ENCODE results near the gene PRKAG2.

Gene PRKAG2

DNA sequence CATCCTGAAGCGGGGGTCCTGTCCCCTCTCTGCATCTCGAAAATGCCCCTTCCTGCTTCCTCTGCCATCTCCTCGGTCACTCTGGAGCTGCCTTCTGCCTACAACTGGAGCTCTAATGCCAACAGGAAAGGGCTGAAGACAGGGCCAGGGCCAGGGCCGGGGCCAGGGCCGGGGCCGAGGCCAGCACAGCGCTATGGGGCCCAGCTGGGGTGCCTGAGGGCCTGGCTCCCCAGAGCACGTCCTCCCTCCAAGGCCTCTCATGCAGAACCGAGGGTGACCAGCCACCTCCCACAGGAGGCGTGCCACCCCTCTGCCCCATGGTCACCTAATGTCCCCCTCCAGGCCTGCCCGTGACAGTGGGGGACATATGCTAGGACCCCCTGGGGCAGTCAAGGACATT is 155.7 kb downstream of the PRKAG2 start:
- no peak for DNase-seq

DNA sequence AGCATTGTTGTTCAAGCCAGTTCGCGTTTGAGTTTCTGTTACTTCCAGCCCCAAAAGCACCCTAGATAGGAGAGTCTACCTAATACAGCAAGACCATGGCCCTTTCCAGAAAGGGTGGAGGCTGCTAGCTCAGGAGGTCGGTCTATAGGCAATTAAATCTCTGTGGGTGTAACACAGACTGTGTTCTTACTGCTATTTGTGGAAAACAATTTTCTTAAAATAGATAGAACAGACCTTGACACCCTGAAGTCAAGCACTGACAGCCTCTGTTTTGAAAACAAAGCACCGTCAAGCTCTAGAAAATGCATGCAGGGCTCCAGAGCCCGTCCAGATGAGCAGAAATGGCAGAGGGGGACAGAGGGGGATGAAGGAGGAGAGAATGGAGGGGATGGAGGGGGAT is 156.6 kb downstream of the PRKAG2 start:
- DNase-seq, result no peak

DNA sequence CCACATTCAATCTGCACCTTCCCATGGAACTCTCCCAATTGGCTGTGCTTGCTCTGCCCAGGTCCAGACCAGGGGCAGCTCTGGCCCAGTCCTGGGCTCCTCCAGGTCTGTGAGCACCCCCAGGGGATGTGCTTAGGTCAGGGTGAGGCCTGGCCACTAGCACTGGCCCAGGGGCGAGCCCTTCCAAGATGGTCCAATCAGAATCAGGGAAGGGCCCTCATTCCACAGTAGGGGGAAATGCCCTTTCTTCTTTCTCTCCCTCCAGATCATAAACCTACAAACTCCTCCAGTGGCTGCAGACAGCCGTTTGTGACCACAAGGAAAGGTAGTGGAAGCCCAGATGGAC is 157.0 kb downstream of the PRKAG2 start:
- no peak for DNase-seq

DNA sequence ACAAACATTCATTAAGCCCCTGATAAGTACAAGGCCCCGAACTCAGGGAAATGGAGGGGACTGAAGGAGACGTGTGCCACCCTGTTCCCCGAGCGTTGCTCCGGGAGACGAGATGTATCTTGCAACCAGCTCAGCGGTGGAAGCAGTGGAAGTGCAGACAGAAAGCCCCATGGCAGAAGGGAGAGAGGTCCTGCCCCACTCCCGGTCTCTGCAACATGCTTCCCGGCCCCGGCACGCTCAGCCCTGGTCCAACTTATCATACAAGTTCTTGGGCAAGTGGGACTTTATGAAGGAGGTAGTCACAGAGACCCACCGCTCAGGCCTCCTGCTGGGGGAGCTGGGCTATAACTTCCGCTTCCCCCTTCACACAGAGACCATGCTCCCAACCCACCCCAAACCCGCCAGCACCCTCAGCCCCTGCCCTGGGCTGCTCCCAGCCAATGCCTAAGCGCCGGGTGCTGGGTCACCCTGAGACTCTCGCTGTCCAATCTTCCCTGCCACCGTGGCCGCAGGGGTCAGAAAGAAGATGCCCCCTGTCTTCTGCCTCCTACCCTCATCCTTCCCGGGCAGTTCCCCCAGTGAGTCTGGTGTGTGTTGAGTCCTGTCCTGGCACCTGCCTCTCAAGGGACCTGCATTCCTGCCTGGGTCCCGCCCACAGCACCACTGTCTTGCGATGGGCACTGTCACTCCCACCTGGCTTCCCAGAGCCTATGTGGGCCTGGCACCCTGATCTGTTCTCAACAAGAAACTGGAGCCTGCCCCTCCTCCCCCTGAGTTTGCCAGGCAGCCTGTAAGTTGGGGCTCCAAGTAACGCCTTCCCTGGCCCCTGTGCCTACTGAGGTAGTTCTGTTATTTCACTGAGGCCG is 157.7 kb downstream of the PRKAG2 start:
- DNase-seq, result no peak

DNA sequence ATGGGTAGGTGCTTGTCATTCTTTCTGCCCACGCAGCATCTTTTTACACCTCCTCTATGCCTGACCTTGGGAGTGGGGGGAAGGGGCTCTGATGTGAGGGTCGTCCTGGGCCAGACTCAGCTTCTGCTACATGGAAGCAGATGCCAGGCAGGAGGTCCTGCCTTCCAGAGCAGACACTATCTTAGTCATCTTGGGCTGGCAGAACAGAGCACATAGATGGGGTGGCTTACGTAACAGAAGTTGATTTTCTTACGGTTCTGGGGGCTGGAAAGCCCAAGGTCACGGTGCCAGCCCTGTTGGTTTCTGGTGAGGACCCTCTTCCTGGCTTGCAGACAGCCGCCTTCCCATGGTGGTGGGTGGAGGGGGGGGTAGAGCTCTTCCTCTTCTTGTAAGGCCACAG is 159.0 kb downstream of the PRKAG2 start:
- no peak for DNase-seq

DNA sequence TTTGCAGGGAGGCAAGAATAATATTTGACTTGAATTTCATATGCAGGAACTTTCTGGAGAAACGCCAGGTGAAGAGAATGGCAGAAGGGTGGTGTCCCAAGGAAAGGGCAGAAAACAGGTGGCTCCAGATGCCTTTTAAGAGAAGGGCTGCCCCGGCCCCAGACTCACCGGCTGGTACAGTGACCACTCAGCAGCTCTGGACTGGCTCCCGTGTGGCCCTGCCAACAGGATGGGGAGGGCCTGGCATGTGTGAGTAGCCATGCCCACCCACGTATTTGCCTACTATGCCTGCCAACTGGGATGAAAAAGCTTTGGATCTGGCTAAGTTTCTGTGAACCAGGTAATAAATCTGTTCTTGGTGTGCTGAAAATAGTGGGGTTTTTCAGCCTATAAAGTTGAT is 159.5 kb downstream of the PRKAG2 start:
- DNase-seq, result no peak

DNA sequence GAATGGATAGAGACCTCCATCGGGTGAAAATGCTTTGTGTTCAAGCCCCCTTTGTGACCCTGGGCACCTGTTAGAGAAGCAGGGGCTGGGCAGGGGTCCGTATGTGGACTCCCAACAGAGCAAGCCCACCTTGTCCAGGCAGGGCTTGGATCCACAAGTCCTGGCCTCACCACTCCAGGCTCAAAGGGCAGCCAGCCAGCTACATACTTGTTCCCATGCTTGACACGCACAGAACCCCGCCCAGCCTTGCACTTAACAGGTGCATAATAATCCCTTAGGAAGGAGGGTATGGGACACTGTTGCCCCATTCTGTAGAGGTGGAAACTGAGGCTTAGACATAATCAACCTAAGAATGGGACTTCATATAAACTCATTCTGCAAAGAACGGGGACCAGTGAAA is 160.6 kb downstream of the PRKAG2 start:
- no peak for DNase-seq

DNA sequence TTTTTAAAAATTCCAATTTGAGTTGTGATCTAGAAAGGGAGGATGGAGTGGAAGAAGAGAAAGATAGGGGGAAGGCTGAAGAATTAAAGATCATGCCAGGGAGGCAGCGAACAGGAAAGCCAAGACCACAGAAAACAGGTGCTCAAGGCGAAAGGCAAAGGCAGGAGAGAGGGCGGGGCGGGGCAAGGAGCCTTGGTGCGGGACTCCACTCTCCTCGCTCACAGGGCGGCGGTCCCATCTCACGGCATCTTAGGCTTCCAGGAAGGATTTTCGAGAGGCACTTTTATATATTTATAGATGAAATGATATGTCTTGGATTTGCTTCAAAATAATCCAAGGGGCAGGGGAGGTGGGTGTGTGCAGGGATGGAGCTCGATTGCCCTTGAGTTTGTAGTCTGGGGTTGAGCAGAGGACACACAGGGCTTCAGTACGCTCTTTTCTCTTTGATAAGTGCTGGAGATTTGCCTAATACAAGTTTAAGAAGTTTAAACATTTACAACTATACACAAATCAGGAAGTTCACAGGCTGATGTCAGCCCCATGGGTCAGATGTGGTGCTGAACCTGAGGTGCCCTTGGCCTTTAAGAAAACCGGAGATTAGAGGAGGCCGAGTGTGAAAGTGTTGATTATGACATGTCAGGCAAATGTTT is 161.1 kb downstream of the PRKAG2 start:
- no peak for DNase-seq

DNA sequence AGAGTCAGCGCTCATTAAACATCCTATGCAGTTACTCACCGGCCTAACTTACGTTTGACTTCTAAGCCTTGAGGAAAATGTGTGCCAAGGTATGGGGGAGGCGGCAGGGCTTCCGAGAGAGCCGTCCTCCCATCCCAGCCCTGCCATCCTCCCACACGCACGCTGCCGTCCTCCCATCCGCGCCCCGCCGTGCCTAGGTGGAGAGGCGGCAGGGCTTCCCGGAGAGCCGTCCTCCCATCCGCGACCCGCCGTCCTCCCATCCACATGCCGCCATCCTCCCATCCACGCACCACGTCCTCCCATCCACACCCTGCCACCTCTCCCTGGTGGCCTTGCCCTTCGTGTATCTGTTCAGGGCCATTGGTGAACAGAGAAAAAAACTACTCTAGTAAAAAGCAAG is 162.7 kb downstream of the PRKAG2 start:
- no peak for DNase-seq

DNA sequence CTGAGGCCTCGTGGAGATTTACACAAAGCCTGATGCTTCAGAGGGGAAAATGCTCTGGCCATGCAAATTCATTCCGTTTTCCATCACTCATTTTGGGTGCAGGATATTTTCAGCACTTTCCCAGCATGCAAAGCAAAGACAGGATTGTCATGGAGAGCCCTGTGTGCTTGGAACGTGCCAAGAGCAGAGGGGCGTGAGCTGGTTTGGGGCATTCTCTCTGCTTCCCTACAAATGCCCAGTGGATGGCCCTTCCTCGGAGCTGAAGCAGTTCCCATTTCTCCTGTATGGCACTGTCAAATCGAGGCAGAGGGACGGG is 164.1 kb downstream of the PRKAG2 start:
- no peak for DNase-seq

DNA sequence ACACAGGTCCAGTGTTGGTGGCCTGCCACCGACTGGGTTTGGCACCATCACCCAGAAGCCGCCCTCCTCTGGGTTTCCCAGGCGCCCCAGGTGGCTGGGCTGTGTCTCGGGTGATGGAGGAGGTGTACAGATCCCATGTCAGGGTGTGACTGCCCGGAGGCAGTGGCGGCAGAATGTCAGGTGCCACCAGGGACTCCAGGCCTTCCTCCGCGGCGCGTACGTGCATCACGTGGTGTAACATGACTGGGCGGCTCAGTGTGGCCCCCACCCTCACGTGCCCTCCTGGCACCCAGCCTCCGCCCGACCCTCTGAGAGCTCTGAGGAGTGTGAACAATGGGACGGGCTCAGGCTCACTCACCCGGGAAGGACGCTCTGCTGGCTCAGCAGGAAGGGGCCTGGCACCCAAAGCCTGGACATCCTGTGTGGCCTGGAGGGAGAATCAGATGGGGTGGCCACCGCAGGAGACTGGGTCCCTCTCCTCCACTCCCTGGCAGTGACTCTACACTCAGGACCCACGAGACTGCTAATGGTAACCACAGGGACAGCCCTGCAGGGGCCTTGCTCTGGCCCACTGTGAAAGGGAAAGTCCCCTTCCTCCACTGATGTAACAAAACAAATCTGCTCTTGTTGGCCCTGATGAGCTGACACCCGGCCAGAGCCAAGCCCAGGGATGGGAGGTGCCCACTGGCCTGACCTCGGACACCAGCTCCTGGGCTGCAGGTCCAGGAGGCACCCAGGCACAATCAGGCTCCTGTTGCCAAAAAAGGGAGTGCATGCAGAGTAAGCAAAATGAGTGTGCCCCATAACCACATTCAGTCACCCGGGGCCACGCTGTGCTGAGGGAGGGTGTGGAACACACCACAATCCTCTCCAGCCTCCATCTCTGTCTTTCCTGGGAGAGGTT is 164.8 kb downstream of the PRKAG2 start:
- DNase-seq, result no peak

DNA sequence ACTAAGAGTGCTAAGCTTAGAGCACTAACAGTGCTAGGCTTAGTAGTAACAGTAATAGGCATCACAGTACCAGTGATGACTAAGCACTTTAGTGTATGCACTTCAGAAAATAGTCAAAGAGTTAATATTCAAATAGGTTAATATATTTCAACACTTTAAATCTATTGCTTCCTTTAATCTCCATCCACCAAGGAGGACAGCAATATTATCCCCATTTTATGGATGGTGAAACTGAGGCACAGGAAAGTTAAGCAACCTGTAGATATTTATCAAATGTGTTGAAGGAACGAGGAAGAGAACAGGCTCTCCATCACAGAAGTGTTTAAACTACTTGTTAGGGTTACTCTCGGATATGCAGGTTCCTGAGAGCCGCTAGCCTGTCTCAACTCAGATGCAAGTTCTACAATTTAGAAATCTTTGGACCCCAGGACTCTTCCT is 165.5 kb downstream of the PRKAG2 start:
- no peak for DNase-seq

DNA sequence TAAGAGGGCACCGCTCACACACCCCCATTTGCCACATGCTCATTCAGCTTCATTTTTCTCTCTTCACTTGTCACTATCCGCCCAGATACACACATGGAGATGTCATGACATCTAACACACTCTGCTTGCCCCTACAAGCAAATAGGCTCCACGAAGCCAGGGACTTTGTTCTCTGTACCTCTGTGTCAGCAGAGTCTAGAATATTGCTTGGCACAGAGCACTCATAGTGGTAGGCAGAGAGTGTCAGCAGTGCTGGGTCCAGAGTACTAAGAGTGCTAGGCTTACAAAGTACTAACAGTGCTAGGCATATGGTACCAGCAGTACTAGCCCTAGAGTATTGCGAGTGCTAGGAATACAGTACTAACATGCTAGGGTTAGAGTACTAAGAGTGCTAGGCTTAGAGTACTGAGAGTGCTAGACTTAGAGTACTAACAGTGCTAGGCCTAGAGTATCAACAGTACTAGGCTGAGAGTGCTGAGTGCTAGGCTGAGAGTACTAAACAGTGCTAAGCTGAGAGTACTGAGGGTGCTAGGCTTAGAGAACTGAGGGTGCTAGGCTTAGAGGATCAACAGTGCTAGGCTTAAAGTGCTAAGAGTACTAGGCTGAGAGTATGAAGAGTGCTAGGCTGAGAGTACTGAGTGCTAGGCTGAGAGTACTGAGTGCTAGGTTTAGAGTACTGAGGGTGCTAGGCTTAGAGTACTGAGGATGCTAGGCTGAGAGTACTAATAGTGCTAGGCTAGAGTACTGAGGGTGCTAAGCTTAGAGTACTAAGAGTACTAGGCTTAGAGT is 166.1 kb downstream of the PRKAG2 start:
- no peak for DNase-seq

DNA sequence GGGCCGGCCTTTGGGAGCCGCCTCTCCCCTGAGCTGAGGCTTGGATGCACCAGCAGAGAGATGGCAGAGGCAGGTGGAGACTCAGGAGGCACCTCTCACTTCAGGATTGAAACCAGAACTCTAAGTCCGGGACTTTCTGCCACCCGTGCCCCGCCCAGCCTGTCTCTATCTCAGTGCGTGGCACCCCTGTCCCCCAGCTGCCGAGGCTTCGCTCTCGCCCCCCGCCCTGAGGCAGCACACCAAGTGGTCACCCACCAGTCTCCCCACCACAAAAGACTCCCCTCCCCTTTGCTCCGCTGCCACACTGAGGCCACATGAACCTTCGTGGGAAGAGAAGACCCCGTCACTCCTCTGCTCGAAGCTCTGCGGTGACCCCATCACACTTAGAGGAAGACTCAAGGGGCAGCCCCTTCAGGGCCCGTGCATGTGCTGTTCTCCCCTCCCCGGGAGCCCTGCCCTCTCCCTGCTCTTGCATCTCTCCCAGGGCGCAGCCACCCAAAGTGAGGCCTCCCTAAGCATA is 166.7 kb downstream of the PRKAG2 start:
- DNase-seq, result no peak

DNA sequence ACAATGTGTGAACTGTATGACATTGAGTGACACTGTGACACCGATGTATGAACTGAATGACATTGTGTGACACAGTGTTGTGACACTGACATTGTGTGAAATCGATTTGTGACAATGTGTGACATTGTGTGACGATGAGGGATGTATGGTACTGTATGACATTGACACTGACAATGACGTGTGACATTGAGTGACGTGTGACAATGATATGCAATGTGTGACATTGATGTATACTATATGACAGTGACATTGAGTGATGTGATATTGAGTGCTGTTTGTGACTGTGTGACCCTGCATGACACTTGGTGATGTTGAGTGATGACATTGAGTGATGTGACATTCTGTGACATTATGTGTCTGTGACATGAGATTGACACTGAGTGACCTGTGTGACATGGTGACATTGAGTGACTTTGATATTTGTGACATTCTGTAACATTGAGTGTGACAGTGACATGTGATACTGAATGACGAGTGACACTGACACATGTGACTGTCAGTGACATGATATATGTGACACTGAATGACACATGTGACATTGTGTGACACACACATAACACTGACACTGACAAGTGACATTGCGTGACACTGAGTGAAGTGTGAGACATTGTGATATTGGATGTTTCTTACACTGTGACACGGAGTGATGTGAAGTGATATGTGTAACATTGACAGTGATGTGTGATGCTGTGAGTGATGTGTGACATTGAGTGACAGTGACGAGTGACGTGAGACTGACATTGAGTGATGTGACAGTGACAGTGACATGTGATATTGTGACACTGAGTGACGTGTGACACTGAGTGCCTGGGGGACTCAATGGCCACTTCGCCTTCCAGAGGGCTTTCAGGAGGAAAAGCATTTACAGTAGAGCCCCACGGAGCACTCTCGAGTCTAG is 167.5 kb downstream of the PRKAG2 start:
- DNase-seq, result no peak

DNA sequence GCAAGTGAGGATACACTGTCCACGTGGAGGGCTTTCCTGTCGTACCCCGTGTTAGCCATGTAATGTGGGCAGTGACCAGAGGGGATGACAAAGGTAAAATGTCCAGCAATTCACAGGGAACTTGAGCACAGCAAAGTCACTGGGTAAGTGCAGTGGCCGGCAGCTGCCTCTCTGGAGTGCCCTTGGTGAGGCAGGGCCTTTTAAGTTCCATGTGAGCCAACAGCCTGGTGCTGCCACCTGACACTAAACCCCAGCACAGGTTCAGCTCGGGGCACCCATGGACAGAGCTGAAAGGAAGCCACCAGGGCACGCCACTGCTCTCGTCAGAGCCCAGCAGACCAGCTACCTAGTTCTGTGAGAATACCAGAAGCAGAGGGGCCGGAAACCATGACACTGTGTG is 168.3 kb downstream of the PRKAG2 start:
- DNase-seq, result no peak

DNA sequence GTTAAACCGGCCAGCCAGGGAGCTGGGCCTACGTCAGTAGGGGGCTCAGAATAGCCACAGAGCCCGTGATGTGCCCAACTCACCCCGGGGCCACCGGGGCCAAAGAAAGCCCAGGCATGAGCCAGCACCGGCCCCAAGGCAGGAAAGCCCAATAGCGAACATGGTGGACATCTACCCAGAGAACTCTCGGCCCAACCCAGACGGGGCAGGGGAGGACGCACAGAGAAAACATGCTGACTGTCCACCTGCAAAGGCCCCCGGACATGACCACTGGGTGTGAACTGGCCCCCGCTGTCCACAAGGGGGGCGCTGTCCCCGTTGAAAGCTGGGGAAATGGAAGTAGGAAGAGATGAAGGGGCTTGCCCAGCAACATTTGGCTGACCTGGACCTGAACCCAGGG is 169.2 kb downstream of the PRKAG2 start:
- DNase-seq, result no peak

DNA sequence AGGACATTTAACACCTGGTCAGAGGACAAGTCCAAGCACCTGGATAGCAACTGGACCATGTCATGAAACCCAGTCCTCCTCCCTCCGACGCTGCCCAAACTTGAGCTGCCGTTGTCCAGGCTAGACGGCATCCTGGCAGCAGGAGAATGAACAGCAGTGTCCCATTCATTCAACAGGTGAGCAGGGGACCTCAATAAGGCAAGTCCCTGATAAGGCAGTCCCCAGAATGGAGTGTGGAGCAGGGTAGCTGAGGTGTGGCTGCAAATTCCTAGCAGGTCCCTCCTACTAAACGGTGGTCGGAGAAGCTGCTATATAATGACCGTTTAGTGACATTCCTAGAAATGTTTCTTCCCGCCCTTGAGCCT is 169.8 kb downstream of the PRKAG2 start:
- DNase-seq, result no peak

DNA sequence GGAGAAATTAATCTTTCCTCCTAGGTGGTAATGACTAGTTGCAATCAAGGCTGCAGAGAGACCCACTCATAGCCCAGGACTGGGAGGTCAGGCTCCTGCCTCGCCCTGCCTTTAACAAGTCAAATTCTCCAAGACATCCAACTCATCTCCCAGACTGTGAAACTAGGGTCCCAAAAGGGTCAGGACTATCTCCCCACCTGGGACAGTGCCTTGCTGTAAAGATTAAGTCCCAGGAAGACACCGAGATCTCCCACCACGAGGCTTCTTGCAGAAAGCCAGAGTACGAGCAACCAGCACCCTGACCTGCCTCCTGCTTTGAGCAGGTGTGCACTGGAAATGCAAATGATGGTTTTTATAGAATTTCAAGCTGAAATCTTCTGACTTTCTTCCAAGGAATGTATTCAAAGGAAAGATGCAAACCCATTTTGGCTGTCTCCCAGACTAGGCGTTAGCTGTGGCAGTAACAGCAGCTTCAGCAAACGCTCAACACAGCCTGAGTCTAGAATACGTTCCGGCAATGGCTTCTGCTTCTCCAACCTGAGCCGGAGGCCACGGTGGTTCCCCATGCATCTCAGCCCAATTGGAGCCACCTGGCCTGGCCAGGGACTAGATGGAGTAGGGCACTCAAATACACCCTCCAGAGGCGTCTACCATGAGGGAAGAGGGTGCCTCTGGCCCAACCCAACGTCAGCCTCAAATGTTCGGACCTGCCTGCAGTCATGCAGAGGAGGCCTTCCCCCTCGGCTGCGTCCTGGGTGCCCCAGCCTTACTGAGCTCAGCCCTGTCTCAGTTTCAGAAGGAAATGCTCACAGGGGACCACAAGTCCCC is 170.4 kb downstream of the PRKAG2 start:
- DNase-seq, result no peak

DNA sequence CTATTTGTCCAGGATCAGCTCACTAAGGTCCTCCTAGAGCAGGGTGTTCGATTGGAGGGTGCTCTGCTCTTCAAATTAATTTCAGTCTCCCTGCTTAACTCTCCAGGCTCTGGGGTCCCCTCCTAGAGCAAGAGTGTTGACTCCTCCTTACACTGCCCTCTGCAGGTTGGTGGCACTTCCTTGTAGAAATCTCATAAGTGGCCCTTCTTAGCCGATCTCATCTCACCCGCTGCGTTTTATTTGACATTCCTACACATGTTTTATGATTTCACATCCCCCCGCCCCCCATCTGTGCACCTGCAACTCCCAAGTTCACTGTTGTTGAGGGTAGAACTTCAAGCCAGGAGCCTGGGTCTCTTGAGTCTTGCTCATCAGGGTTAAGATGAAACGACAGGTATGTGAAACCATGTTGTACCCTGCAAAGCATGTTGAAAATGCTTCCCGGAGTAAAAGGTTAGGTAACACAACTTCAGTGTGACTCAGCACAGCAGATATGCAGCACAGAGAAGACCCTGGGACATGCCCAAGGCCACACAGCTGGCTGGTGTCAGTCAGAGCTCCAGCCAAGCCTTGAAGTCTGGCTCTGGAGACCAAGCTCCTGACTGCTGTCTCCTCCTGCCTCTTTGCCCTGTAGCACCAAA is 171.2 kb downstream of the PRKAG2 start:
- DNase-seq, result peak; percentile 59

Measured in 8988T (cell line).